Endometrial microvascular endothelial cells (primary cell): ENCODE results near the gene SREBF1. TPM values are rescaled to one million over a fixed set of nuclear protein-coding genes. Genes with fewer than 3 reads are reported as not detected.

ENCODE experiments used
- in situ Hi-C: cut with HindIII; loops from 2 replicates; pipeline ENCODE4 v1.10.0; 2017; ENCODE audit warnings: low sequenced_read_pairs, low pct_unique_long_range_greater_than_20kb; ENCODE audit errors: inconsistent ontology term
- total RNA-seq: library from RNA; depleted of rRNA; stranded (reverse); fragments of >200 nt; gene quantifications from one replicate; pipeline ENCODE4 v1.2.3, GENCODE V29; 2015; ENCODE audit errors: inconsistent ontology term

The SREBF1 gene
- total RNA-seq, 1 donor from 2014 or later = 49.8 TPM

GRCh38 chr17:17772231-17772630, 64.6 kb downstream of the SREBF1 start:
- in situ Hi-C loops = no loop called here

- in situ Hi-C loops = no loop called here
Observed at GRCh38 chr17:17771498-17772201, 65.1 kb downstream of the SREBF1 start.

GRCh38 chr17:17770632-17771044, 66.1 kb downstream of the SREBF1 start:
- in situ Hi-C loops = no loop called here

- in situ Hi-C loops = no loop called here
Observed at GRCh38 chr17:17769869-17770631, 66.7 kb downstream of the SREBF1 start.

- in situ Hi-C loops = no loop called here
Observed at GRCh38 chr17:17768424-17769088, 68.2 kb downstream of the SREBF1 start.

- in situ Hi-C loops = no loop called here
Observed at GRCh38 chr17:17767887-17768418, 68.8 kb downstream of the SREBF1 start.

- in situ Hi-C loops = no loop called here
Observed at GRCh38 chr17:17767154-17767869, 69.5 kb downstream of the SREBF1 start.

- in situ Hi-C loops = no loop called here
Observed at GRCh38 chr17:17766744-17767120, 70.1 kb downstream of the SREBF1 start.

GRCh38 chr17:17766077-17766743, 70.6 kb downstream of the SREBF1 start:
- in situ Hi-C loops = no loop called here

GRCh38 chr17:17765359-17766076, 71.3 kb downstream of the SREBF1 start:
- in situ Hi-C loops = no loop called here

GRCh38 chr17:17763734-17764133, 73.1 kb downstream of the SREBF1 start:
- in situ Hi-C loops = no loop called here

GRCh38 chr17:17763136-17763535, 73.7 kb downstream of the SREBF1 start:
- in situ Hi-C loops = no loop called here

- in situ Hi-C loops = no loop called here
Observed at GRCh38 chr17:17762744-17763105, 74.1 kb downstream of the SREBF1 start.

Other genes with a start within 250 kb of the SREBF1 start
- gene PEMT, start 245.3 kb downstream of the SREBF1 start, total RNA-seq = 33.3 TPM
- gene RAI1, start 155.5 kb downstream of the SREBF1 start, total RNA-seq = 14.3 TPM
- gene TOM1L2, start 135.4 kb upstream of the SREBF1 start, total RNA-seq = 68.5 TPM
- gene DRC3, start 135.9 kb upstream of the SREBF1 start, total RNA-seq = 6.5 TPM
- 13.1 TPM for gene ATPAF2, start 202.2 kb upstream of the SREBF1 start, total RNA-seq
- gene GID4, start 202.4 kb upstream of the SREBF1 start, total RNA-seq = 9.5 TPM